Stimulated activated naive B cell treated with anti-CD40 and anti-IgM and Interleukin-4, amounts not matched to agents 10 μg/mL and 1 μg/mL and 100 μg/mL, for 72 hours (primary cell): ENCODE results near the gene MTCL3.

Source experiments
- ATAC-seq, 2 donors: fragments of 150-1000 bp; cut with Tn5 transposase; replicated peaks; 2 replicates each; pipeline ENCODE4 v1.10.0; 2021; ENCODE audit warnings: moderate library complexity in 1 of 2
- DNase-seq: peaks from one replicate; pipeline ENCODE4 v3.0.0; 2021
- H3K27ac Mint-ChIP-seq: one replicate; pipeline ENCODE4 v1.8.0; 2022; ENCODE audit warnings: mild to moderate bottlenecking, mixed read lengths
- H3K27me3 Mint-ChIP-seq, 2 donors: one replicate each; pipeline ENCODE4 v1.8.0; 2022; ENCODE audit warnings: mixed read lengths in 2 of 2
- H3K36me3 Mint-ChIP-seq, 2 donors: one replicate each; pipeline ENCODE4 v1.8.0; 2022; ENCODE audit warnings: mixed read lengths in 2 of 2, mild to moderate bottlenecking in 1 of 2
- H3K4me1 Mint-ChIP-seq, 2 donors: one replicate each; pipeline ENCODE4 v1.8.0; 2022; ENCODE audit warnings: mixed read lengths in 2 of 2, mild to moderate bottlenecking in 1 of 2
- H3K4me3 Mint-ChIP-seq, 2 donors: one replicate each; pipeline ENCODE4 v1.8.0; 2022; ENCODE audit warnings: mild to moderate bottlenecking in 2 of 2, mixed read lengths in 2 of 2, moderate library complexity in 1 of 2
- H3K9me3 Mint-ChIP-seq, 2 donors: one replicate each; pipeline ENCODE4 v1.8.0; 2022; ENCODE audit warnings: mixed read lengths in 2 of 2, mild to moderate bottlenecking in 1 of 2

MTCL3 gene

GRCh38 chr6:127471379-127472255, 47.5 kb downstream of the MTCL3 start:
- H3K36me3 Mint-ChIP-seq: peaks cover 6 to 7% of the 10 kb centered on the region in 2 donors
- no peak overlapping the region for H3K4me3 Mint-ChIP-seq
- H3K9me3 Mint-ChIP-seq: peaks cover 3% of the 10 kb centered on the region in 2 donors
- peaks cover 0 to 5% of the 10 kb centered on the region in 2 donors for H3K27me3 Mint-ChIP-seq
- no peak for DNase-seq
- H3K4me1 Mint-ChIP-seq: no peaks in the 10 kb centered on the region
- no peak for ATAC-seq
- no peak overlapping the region for H3K27ac Mint-ChIP-seq

- no peaks in the 10 kb centered on the region for H3K9me3 Mint-ChIP-seq
- H3K4me3 Mint-ChIP-seq: no peak overlapping the region
- no peaks in the 10 kb centered on the region for H3K27me3 Mint-ChIP-seq
Measured at GRCh38 chr6:127468936-127469335, 50.2 kb downstream of the MTCL3 start.

GRCh38 chr6:127466416-127466815, 52.7 kb downstream of the MTCL3 start:
- no peaks in the 10 kb centered on the region for H3K27me3 Mint-ChIP-seq
- H3K27ac Mint-ChIP-seq: no peak overlapping the region
- DNase-seq (no peak), ATAC-seq (no peak)
- H3K4me1 Mint-ChIP-seq: no peaks in the 10 kb centered on the region
- H3K9me3 Mint-ChIP-seq: no peaks in the 10 kb centered on the region
- no peaks in the 10 kb centered on the region for H3K36me3 Mint-ChIP-seq
- no peak overlapping the region for H3K4me3 Mint-ChIP-seq

More at GRCh38 chr6:127468936-127469335, 50.2 kb downstream of the MTCL3 start:
- Mint-ChIP-seq H3K4me1 (no peaks in the 10 kb centered on the region), H3K36me3 (no peaks in the 10 kb centered on the region), H3K27ac (no peak overlapping the region)
- ATAC-seq (no peak), DNase-seq (no peak)

GRCh38 chr6:127464881-127465459, 54.2 kb downstream of the MTCL3 start:
- peak overlapping the region; percentile 37 for H3K27ac Mint-ChIP-seq
- DNase-seq: peak; percentile 12
- no peaks in the 10 kb centered on the region for H3K36me3 Mint-ChIP-seq
- no peaks in the 10 kb centered on the region for H3K4me1 Mint-ChIP-seq
- ATAC-seq: peak; percentile 89 to 93
- no peaks in the 10 kb centered on the region for H3K27me3 Mint-ChIP-seq
- no peaks in the 10 kb centered on the region for H3K9me3 Mint-ChIP-seq
- no peak overlapping the region for H3K4me3 Mint-ChIP-seq

- no peaks in the 10 kb centered on the region for H3K4me1 Mint-ChIP-seq
- no peaks in the 10 kb centered on the region for H3K9me3 Mint-ChIP-seq
- no peak overlapping the region for H3K4me3 Mint-ChIP-seq
- DNase-seq (no peak), ATAC-seq (no peak)
- H3K27ac Mint-ChIP-seq: no peak overlapping the region
- no peaks in the 10 kb centered on the region for H3K27me3 Mint-ChIP-seq
- no peaks in the 10 kb centered on the region for H3K36me3 Mint-ChIP-seq
Measured at GRCh38 chr6:127464161-127464880, 54.8 kb downstream of the MTCL3 start.

GRCh38 chr6:127463056-127463455, 56.1 kb downstream of the MTCL3 start:
- H3K27ac Mint-ChIP-seq: no peak overlapping the region
- H3K9me3 Mint-ChIP-seq: no peaks in the 10 kb centered on the region
- H3K36me3 Mint-ChIP-seq: no peaks in the 10 kb centered on the region
- no peak for DNase-seq
- H3K4me3 Mint-ChIP-seq: no peak overlapping the region
- H3K4me1 Mint-ChIP-seq: no peaks in the 10 kb centered on the region
- H3K27me3 Mint-ChIP-seq: no peaks in the 10 kb centered on the region
- ATAC-seq: no peak

GRCh38 chr6:127462376-127462775, 56.8 kb downstream of the MTCL3 start:
- H3K4me1 Mint-ChIP-seq: no peaks in the 10 kb centered on the region
- no peaks in the 10 kb centered on the region for H3K36me3 Mint-ChIP-seq
- ATAC-seq (no peak), DNase-seq (no peak)
- no peak overlapping the region for H3K4me3 Mint-ChIP-seq
- H3K27ac Mint-ChIP-seq: no peak overlapping the region
- no peaks in the 10 kb centered on the region for H3K9me3 Mint-ChIP-seq
- no peaks in the 10 kb centered on the region for H3K27me3 Mint-ChIP-seq

- Mint-ChIP-seq H3K27ac (no peak overlapping the region), H3K4me3 (no peak overlapping the region), H3K9me3 (no peaks in the 10 kb centered on the region), H3K36me3 (no peaks in the 10 kb centered on the region), H3K27me3 (no peaks in the 10 kb centered on the region), H3K4me1 (no peaks in the 10 kb centered on the region)
- DNase-seq: no peak
- ATAC-seq: no peak
Measured at GRCh38 chr6:127460465-127460864, 58.7 kb downstream of the MTCL3 start.

GRCh38 chr6:127459231-127459641, 59.9 kb downstream of the MTCL3 start, which contains the start of gene KIAA0408:
KIAA0408 (minus strand) TSS chr6:127459389; CDS start chr6:127453981, 5,408 bp downstream.
- H3K9me3 Mint-ChIP-seq: no peaks in the 10 kb centered on the region
- ATAC-seq (no peak), DNase-seq (no peak)
- no peak within 1 kb of the TSS for H3K4me3 Mint-ChIP-seq
- H3K27ac Mint-ChIP-seq: no peak within 1 kb of the TSS
- no peaks in the 10 kb centered on the region for H3K27me3 Mint-ChIP-seq
- H3K4me1 Mint-ChIP-seq: no peaks in the 10 kb centered on the region
- no peaks in the 10 kb centered on the region for H3K36me3 Mint-ChIP-seq

GRCh38 chr6:127458817-127459216, 60.3 kb downstream of the MTCL3 start:
- no peaks in the 10 kb centered on the region for H3K36me3 Mint-ChIP-seq
- no peaks in the 10 kb centered on the region for H3K9me3 Mint-ChIP-seq
- no peaks in the 10 kb centered on the region for H3K27me3 Mint-ChIP-seq
- DNase-seq: no peak
- ATAC-seq: no peak
- no peaks in the 10 kb centered on the region for H3K4me1 Mint-ChIP-seq
- no peak overlapping the region for H3K4me3 Mint-ChIP-seq
- no peak overlapping the region for H3K27ac Mint-ChIP-seq

- Mint-ChIP-seq H3K9me3 (no peaks in the 10 kb centered on the region), H3K27ac (no peak overlapping the region), H3K36me3 (no peaks in the 10 kb centered on the region), H3K4me1 (no peaks in the 10 kb centered on the region), H3K4me3 (no peak overlapping the region), H3K27me3 (no peaks in the 10 kb centered on the region)
- DNase-seq: no peak
- ATAC-seq: no peak
Measured at GRCh38 chr6:127458222-127458621, 60.9 kb downstream of the MTCL3 start.

- peaks cover 0 to 2% of the 10 kb centered on the region in 2 donors for H3K27me3 Mint-ChIP-seq
- H3K36me3 Mint-ChIP-seq: no peaks in the 10 kb centered on the region
- no peak for DNase-seq
- no peaks in the 10 kb centered on the region for H3K4me1 Mint-ChIP-seq
- peak; percentile 27 to 34 for ATAC-seq
- H3K4me3 Mint-ChIP-seq: no peak overlapping the region
- no peak overlapping the region for H3K27ac Mint-ChIP-seq
- H3K9me3 Mint-ChIP-seq: no peaks in the 10 kb centered on the region
Measured at GRCh38 chr6:127457456-127458064, 61.6 kb downstream of the MTCL3 start.

GRCh38 chr6:127456465-127456864, 62.7 kb downstream of the MTCL3 start:
- ATAC-seq (no peak), DNase-seq (no peak)
- Mint-ChIP-seq H3K9me3 (no peaks in the 10 kb centered on the region), H3K27ac (no peak overlapping the region), H3K4me3 (no peak overlapping the region), H3K36me3 (no peaks in the 10 kb centered on the region), H3K4me1 (no peaks in the 10 kb centered on the region), H3K27me3 (peaks cover 0 to 5% of the 10 kb centered on the region in 2 donors)

- DNase-seq (no peak), ATAC-seq (no peak)
- Mint-ChIP-seq H3K27ac (no peak overlapping the region), H3K4me1 (no peaks in the 10 kb centered on the region), H3K36me3 (no peaks in the 10 kb centered on the region), H3K4me3 (no peak overlapping the region), H3K27me3 (peaks cover 0 to 5% of the 10 kb centered on the region in 2 donors), H3K9me3 (no peaks in the 10 kb centered on the region)
Measured at GRCh38 chr6:127453845-127454619, 65.1 kb downstream of the MTCL3 start.
